HG03558 (cell line): ENCODE measurements around the gene TRAM1L1.

Experiments used
- ATAC-seq: cut with Tn5 transposase; IDR thresholded peaks from one replicate; pipeline ENCODE4 v1.9.1; 2021; ENCODE audit warnings: moderate number of reproducible peaks; ENCODE audit not compliant: unreplicated experiment; ENCODE audit errors: extremely low read depth

The TRAM1L1 gene

GRCh38 chr4:117084866-117085701 is at the start of gene TRAM1L1:
Gene TRAM1L1, minus strand, starts transcription at chr4:117085576. Its CDS starts 183 bp downstream, at chr4:117085393.
- ATAC-seq, result no peak

- no peak for ATAC-seq
These were observed 49.0 kb upstream of the TRAM1L1 start for GRCh38 chr4:117134386-117134785.

- ATAC-seq, result no peak
These were observed 11.5 kb upstream of the TRAM1L1 start for GRCh38 chr4:117096886-117097285.

GRCh38 chr4:117096462-117096861 is 11.1 kb upstream of the TRAM1L1 start:
- ATAC-seq, result no peak

GRCh38 chr4:117093571-117093970 is 8.2 kb upstream of the TRAM1L1 start:
- ATAC-seq, result no peak

- no peak for ATAC-seq
These were observed 7.6 kb downstream of the TRAM1L1 start for GRCh38 chr4:117077760-117078159.

GRCh38 chr4:117068120-117068519 is 17.3 kb downstream of the TRAM1L1 start:
- ATAC-seq, result no peak

- ATAC-seq, result no peak
These were observed 21.2 kb downstream of the TRAM1L1 start for GRCh38 chr4:117063961-117064696.

GRCh38 chr4:117042962-117043361 is 42.4 kb downstream of the TRAM1L1 start:
- ATAC-seq, result no peak
